G401 (cell line): ENCODE measurements around the gene PIAS1. TPM values are rescaled to one million over a fixed set of nuclear protein-coding genes. Genes with fewer than 3 reads are reported as not detected.

Experiments
- DNase-seq: peaks from one replicate; pipeline ENCODE4 v3.0.0-alpha.2; 2015; ENCODE audit warnings: low spot score
- in situ Hi-C: cut with HindIII; loops from 2 replicates; pipeline ENCODE4 v1.10.0; 2016; ENCODE audit warnings: low sequenced_read_pairs, mixed read lengths
- total RNA-seq: library from RNA; depleted of rRNA; stranded (reverse); fragments of >200 nt; shearing (Covaris generic); gene quantifications from 2 replicates; pipeline ENCODE4 v1.2.3, GENCODE V29; 2014

PIAS1 gene
- total RNA-seq, 1 experiment from 2014 or later, result 44.8 TPM

GRCh38 chr15:68031404-68031803, 22.7 kb upstream of the PIAS1 start:
- in situ Hi-C loops, result no loop called here
- no peak for DNase-seq

GRCh38 chr15:68032672-68033071, 21.4 kb upstream of the PIAS1 start:
- no peak for DNase-seq
- in situ Hi-C loops, result no loop called here

DNA sequence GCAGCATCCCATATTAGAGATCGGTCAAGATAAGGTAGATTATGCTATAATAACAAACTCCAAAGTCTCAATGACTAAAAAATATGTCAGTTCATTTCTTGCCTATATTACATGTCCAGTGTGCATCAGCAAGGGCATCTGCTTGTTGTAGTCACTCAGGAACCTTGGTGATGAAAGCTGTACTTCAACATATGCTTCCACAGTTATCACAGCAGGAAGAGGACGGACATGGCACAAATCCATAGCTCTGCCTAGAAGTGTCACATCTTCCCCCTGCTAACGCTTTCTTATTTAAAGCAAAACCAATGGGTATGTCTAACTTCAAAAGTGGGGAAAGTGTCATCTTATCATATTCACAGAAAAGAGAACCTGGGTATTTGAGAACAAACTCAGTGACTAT, 20.0 kb upstream of the PIAS1 start:
- peak; percentile 81 for DNase-seq
- in situ Hi-C loops, result no loop called here

GRCh38 chr15:68034719-68035293, 19.3 kb upstream of the PIAS1 start:
- DNase-seq, result no peak
- in situ Hi-C loops, result no loop called here

GRCh38 chr15:68038246-68038645, 15.9 kb upstream of the PIAS1 start:
- in situ Hi-C loops, result no loop called here
- no peak for DNase-seq

GRCh38 chr15:68040144-68040543, 14.0 kb upstream of the PIAS1 start:
- in situ Hi-C loops, result no loop called here
- DNase-seq, result no peak

GRCh38 chr15:68042156-68042854, 11.8 kb upstream of the PIAS1 start:
- DNase-seq, result no peak
- in situ Hi-C loops, result no loop called here

- in situ Hi-C loops, result no loop called here
- no peak for DNase-seq
Observed at GRCh38 chr15:68042855-68043222, 11.3 kb upstream of the PIAS1 start.

DNA sequence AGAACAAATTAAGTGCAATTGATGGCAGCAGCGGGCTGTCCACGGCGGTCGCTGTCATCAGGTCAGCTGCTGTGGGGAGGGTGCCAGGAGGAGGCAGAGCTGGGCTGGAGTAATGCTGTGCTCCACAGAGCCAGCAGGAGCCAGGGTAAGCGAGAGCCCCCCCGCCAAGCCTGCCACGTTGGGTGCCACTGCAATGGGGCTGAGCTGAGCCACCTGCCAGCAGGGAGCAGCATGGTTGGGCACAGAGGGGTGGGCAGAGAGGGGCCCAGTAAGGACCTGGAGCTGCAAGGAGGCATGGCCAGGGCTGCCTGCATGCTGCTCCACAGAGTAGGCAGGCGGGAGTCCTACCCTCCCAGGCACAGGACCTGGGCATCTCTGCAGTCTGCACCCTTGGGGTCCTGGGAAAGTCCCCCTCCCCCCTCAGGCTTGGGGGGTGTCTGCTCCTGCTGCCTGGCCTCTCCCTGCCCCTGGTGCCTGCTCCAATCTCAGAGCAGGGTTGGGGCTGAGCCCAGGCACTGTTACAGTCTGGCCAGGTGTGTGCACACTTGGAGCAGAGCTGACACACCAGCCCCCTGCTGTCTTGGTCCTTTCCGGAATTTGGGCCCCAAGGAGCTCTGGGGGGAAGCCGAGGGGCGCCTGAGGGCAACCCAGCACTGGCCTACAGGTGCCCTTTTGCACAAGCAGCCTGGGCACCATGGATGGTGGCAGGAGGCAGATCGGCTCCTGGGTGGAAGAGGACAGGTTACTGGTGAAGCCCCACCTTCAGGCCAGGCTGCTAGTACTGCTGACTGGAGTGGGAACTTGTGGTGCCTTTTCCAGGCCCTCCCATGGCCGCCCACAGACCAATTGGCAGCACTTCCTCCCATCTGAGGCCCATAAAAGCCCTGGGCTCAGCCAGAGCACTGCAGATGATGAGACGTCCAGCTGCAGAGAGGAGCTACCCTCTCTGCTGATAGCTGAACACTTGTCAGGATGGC, 8.5 kb upstream of the PIAS1 start:
- in situ Hi-C loops, result no loop called here
- no peak for DNase-seq

- in situ Hi-C loops, result no loop called here
- DNase-seq, result no peak
Observed at GRCh38 chr15:68047826-68048225, 6.3 kb upstream of the PIAS1 start.

DNA sequence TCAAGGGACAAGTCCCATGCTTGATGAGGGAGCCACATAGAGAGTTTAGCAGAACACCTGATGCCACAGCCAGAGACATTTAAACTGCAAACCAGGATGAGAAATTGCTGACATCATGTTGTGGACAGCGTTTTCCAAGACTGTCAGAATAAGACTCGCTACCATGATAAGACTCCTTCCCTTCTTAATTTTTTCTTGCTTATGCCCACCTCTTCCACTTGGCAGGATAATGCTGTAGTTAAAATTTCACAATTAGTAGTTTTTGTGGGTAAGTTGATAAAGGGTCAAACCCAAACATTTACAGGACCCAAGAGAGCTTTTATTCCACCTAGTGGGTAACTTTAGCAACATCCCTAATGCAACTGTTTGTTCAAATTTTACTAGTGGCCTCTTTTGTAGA, 3.0 kb upstream of the PIAS1 start:
- DNase-seq, result no peak
- in situ Hi-C loops, result no loop called here

GRCh38 chr15:68051907-68052306, 2.2 kb upstream of the PIAS1 start:
- in situ Hi-C loops, result no loop called here
- no peak for DNase-seq

DNA sequence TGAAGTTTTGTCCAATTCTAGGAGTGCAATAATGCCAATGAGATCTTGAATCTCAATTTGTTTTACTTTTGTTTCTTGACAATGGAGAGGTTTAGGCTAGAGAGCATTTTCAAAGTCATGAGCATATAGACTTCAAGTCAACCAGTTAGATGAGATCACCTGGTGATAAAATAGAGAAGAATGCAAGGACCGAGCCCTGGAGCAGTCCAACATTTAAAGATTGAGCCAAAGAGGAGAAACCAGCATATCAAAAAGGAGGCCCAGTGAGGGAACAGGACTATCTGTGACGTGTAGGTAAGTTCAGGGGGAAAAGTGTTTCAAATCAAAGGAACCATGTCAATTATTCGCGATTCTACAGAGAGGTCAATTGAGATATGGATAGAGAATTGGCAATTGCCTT, 1.7 kb upstream of the PIAS1 start:
- in situ Hi-C loops, result no loop called here
- DNase-seq, result no peak

DNA sequence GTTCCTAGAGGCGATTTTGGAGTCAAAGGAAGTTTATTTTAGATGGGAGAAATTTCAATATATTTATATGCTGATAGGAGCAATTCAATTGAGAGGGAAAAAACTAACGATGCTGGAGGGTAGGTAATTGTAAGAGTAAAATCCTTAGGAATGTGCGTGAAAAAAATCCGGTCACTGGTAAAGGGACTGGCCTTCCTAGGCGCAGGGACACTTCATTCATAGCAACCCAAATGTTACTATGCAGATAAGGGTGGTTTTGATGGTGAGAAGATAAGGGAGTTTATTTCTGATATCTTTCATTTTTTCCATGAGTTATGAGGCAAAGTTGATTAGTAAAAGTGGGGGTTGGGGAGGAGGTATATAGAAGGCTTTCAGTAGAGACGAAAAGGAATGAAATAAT, 1.1 kb upstream of the PIAS1 start:
- in situ Hi-C loops, result no loop called here
- DNase-seq, result no peak

DNA sequence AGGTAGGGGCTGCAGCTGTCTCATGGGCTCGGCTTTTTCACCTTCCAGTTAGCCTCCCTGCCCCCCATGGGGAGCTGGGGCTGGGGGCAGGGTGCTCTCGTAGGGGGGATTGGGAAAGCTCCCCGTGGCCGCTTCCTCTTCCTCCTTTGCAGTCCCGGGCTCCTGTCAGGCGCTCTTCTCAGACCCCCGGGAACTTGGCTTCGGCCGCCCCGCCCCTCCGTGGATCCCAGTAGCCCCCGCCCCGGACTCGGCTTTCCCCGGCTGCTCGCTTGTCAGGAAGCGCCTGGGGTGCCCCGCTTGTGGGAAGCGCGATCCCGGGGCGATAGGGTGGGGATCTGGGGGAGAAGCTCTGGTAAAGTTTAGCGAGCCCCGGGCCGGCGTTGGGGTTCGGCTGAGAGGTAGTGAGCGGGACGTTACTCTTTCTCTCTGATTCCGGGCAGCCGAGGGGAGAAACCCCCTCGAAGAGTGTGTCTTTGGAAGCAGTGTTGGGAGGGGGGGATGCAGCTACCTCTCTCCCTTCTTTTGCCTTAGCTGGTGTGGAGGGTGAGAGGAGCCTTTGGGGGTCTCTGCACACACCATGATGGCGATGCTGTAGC, 611 bp downstream of the PIAS1 start:
- peak; percentile 24 for DNase-seq
- in situ Hi-C loops, result no loop called here

- in situ Hi-C loops, result no loop called here
- DNase-seq, result peak; percentile 25
Observed at GRCh38 chr15:68055224-68055705, 1.1 kb downstream of the PIAS1 start.

DNA sequence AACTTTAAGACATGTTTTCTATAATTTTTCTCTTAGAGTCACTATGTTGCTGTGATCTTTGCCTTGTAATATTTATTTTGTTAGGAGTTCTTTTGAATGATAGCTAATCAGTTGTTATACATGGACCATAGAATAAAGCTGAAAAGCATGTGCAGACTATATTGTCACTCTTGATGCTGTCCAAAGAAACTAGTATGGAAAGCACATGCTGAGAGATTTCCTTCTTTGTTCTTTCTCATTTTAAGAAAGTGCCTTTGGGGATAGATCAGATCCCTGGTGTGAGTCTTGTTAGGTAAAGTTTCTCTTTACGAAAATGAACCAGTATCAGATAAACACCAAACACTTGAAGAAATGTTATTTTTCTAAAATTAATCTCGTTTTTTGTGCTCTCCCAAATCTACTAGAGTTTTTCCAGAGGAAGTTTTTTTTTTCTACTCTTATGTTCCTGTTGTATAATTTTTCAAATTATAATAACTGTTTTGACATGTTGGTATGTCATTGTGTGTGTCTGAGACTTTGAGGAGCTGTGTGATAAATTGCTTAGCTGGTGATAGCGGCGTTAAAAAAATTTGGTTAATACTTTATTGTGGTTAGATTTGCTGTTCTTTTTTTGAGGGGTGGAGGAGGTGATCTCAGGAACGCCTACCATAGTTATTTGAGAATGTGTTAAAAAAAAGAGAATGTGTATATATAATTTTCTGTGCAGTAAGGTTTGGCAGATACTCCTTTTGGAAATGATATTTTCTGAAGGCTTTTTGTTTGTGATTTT, 2.2 kb downstream of the PIAS1 start:
- DNase-seq, result no peak
- in situ Hi-C loops, result no loop called here

DNA sequence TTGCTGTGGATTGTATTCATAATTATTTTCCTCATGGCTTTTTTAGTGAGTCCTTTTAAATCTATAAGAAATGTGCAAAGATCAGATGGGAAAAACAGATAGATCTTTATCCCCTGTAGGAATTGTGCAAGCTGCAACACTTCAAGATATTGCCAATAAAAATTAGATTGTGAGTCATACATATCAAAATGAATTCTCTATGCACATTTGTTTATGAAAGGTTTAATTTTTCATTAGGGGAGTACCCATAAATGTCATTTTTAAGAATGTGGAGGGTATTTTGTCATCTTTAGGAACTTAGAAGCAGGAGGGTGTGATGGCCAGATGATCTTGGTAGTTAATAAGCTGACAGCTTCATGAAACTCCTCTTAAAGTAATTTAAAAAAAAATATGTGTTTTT, 2.9 kb downstream of the PIAS1 start:
- in situ Hi-C loops, result no loop called here
- DNase-seq, result no peak

DNA sequence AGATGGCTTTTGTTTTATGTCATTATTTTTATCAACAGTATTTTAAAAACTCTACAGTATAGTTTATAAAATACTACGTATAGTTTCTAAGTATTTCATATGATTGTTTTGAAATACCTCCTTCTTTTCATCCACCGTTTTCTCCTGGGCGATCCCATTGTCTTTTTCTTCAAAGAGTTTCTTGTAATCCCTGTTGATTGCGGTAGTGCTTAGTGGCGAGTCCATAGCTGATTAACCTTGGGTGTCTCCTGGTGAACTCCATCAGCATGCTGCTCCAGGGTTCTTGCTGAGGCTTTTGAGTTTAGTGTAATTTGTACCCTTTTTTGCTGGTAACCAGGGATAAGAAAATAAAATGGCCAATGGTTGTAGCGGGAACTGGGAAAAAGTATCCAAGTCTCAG, 3.6 kb downstream of the PIAS1 start:
- no peak for DNase-seq
- in situ Hi-C loops, result no loop called here
